HG03045 (cell line): Measurements from ENCODE around the gene USP27X.
A peak's percentile ranks its signal among the peaks of the same experiment; 100 is the strongest.

Experiments used
- ATAC-seq: cut with Tn5 transposase; IDR thresholded peaks from one replicate; pipeline ENCODE4 v1.9.1; 2021; ENCODE audit warnings: mild to moderate bottlenecking, moderate library complexity; ENCODE audit not compliant: unreplicated experiment

USP27X gene

DNA sequence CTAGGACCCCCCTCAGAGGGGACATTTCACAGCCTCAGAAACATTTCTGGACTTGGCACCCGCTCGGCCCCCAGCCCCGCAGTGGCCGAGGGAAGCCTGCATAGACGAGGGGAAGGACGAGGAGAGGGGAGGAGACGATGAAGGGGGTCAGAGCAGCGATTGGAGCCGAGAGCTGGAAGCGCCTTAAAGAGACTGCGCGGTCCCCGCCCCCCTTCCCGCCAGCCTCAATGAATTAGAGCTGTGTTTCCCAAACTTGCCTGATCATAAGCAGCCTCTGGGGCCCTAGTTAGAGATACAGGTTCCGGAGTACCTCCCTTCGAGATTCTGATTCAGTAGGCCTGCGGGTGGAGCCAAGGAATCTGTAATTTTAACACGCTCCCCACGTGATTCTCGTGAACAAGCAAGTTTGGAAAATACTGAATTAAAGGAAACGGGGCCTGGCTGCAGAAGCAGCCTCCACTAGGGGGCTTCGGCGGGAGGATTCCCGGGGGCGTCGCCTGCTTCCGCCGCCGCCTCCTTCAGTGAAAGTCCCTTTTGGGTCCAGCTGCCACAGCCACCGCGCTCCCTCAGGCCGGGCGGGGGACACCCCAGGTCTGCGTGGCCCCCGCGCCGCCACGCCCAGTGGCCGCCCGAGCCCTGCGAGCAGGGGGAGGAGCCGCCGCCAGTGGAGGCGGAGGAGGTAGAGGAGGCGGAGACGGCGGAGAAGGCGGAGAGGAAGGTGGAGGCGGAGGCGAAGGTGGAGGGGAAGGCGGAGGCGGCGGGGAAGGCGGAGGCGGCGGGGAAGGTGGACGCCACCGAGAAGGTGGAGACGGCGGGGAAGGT, at the start of gene USP27X:
Gene USP27X, plus strand, starts transcription at position 651 of the 822 bp plus-strand sequence. CDS start 824 bp downstream, outside the sequence.
- ATAC-seq: peak; percentile 93

DNA sequence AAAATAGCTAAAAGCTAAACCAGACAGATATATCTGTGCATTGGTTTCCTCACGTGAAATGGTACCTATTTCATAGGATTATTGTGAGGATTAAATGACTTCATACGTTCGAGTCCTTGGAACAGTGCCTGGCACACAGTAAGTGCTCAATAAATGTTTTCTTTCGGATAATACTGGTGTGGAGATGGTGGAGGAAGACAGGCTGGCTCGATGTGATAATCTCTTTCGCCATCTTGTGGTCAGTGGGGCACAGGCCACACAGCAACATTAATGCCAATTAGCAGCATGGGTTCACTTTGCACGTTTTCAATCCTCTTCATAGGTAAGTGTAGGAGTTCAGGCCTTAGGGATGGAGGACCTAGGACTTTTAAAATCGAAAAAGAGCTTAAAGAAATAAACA, 40.9 kb upstream of the USP27X start:
- ATAC-seq: no peak

DNA sequence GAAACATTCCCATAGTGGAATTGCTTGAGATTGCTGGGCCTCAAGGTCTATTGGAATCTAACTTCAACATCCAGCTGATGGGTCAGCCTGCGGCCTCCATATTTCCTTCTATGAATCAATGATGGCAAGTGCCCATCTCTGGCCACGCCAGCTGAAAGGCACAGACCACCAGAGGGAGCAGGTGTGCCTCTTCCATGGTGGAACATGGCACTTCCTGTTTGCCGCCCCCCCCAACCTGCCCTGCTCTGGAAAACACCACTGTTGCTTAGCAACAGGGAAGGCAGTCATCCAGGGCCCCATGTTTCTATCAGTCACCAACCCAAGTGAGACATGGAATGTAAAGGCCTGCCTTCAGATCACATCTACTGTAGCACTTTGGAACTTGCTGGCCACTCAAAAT, 38.6 kb upstream of the USP27X start:
- no peak for ATAC-seq

GRCh38 chrX:49842621-49843020, 36.7 kb upstream of the USP27X start:
- ATAC-seq: no peak

DNA sequence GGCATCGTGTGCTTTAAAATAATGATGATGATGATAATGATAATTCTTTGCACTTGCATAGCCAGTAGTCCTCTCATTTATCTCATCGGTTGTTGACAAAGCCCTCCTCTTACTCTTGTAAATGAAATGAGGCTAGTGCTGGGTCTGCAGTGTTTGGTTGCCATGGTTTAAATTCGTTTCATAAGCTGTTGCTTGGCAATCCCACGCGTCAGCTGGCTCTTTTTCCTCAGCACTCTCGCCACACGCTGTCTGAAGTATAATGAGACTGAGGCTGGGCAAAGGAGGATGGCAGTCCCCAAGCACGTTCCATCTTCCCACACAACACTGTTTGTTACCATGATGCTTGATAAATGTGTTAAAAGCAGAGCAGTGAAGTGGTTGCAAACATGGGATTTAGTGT, 34.7 kb upstream of the USP27X start:
- ATAC-seq: no peak

- ATAC-seq: no peak
Observed at GRCh38 chrX:49845701-49846403, 33.4 kb upstream of the USP27X start.

- no peak for ATAC-seq
Observed at GRCh38 chrX:49846522-49846921, 32.8 kb upstream of the USP27X start.

DNA sequence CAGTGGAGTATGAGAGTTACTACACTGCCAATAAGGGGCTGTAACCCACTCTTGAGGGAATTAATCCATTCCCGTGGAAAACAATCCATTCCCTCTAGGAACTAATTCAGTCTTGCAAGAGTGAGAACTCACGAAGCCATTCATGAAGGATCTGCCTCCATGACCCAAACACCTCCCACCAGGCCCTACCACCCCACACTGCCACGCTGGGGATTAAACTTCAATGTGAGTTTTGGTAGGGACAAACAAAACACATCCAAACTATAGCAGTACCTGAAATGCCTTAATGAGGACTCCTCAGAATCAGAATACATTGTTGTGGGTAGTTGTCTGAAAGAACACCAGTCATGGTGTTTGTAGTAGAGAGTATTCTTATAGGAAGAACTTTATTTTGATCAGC, 31.0 kb upstream of the USP27X start:
- ATAC-seq: no peak

DNA sequence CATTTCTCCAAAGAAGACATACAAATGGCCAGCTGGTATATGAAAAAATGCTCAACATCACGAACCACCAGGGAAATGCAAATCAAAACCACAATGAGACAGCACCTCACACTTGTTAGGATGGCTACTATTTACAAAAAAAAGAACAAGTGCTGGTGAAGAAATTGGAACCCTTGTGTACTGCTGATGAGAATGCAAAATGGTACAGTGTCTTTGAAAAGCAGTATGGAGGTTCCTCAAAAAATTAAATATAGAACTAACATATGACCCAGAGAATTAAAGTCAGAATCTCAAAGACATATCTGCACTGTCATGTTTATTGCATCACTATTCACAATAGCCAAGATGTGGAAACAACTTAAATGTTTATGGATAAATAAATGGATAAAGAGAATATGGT, 29.3 kb upstream of the USP27X start:
- ATAC-seq: no peak

GRCh38 chrX:49853661-49854060, 25.6 kb upstream of the USP27X start:
- ATAC-seq: no peak

GRCh38 chrX:49856819-49857218, 22.5 kb upstream of the USP27X start:
- ATAC-seq: no peak

DNA sequence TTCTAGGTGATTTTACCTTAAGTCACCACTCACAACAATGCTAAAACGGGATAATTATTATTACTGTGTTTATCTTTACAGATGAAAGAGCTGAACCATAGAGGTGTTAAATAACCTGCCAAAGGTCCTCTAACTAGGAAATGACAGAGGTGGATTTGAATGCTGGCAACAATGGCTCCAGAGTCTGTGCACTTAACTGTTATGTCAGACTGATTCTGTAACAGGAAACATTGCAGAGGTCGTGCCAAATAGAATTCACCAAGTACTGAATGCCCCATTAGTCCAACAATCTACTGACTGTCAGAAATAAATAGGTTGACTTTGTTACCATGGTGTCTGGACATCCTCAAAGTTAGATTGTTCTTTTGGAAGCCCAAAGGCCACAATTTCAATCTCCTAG, 20.9 kb upstream of the USP27X start:
- no peak for ATAC-seq

GRCh38 chrX:49859491-49859890, 19.8 kb upstream of the USP27X start:
- no peak for ATAC-seq

- ATAC-seq: no peak
Observed at GRCh38 chrX:49860867-49861535, 18.3 kb upstream of the USP27X start.

- no peak for ATAC-seq
Observed at GRCh38 chrX:49862093-49862492, 17.2 kb upstream of the USP27X start.

DNA sequence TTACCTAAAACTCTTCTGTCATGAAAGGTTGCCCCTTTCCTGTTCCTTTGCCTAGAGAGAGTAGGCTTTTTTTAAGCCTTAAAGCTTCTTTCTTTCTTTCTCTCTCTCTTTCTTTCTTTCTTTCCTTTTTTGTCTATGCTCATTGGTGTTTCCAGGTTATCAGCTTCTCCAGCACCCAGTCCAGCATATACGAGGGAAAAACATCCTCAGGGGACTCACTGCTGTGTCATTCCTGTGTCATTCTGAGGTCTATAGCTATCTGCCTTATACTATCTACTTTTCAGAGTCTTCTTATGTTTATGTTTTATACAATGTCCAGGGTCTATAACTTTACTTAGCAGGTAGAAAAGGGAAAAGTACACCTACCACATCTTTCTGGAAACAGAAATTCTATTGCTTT, 10.5 kb upstream of the USP27X start:
- no peak for ATAC-seq

GRCh38 chrX:49876750-49877149, 2.5 kb upstream of the USP27X start:
- ATAC-seq: no peak

DNA sequence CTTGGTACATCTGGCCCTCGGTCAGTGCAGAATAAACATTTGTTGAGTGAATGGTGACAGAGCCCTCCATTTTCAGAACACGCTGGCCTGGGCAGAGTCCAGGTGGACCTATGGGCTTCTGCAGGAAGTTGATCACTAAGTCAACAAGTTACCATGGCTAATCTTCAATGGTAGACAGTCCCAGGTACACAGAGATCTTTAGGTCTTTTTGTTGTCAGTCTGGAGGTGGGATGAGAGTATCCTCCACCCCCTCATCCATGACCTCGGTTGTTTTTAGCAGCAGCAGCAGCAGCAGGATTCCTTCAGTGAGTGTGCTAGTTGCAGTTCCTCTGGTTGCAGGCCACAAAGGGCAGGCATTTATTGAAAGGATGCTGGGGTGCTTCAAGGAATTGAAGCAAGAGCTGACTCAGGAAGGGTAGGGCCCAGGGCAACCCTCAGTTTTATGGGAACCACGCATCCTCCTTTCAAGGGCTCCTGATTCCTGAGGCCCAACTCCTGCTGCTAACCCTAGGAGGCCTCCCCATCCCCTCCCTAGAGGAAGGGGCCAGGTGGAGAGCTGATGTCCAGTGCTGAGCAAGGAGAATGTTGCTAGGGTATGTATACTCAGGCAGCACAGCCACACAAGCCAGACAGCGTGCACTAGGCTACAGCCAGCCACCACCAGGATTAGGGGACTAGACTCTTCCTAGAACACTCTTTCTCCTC, 1.7 kb upstream of the USP27X start:
- no peak for ATAC-seq

- no peak for ATAC-seq
Observed at GRCh38 chrX:49878128-49878833, 1.0 kb upstream of the USP27X start.

DNA sequence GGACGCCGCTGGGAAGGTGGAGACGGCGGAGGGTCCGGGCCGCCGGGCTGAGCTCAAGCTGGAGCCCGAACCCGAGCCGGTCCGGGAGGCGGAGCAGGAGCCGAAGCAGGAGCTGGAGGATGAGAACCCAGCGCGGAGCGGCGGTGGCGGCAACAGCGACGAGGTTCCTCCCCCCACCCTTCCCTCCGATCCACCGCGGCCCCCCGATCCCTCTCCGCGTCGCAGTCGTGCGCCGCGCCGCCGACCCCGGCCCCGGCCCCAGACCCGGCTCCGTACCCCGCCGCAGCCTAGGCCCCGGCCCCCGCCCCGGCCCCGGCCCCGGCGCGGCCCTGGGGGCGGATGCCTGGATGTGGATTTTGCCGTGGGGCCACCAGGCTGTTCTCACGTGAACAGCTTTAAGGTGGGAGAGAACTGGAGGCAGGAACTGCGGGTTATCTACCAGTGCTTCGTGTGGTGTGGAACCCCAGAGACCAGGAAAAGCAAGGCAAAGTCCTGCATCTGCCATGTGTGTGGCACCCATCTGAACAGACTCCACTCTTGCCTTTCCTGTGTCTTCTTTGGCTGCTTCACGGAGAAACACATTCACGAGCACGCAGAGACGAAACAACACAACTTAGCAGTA, 483 bp downstream of the USP27X start:
- peak; percentile 21 for ATAC-seq
